HepG2 (cell line): ENCODE measurements around the gene ZFPM1. TPM values are rescaled to one million over a fixed set of nuclear protein-coding genes. Genes with fewer than 3 reads are reported as not detected.
A peak's percentile ranks its signal among the peaks of the same experiment; 100 is the strongest.

ENCODE experiments used
- ATF7 ChIP-seq, 2 experiments: fragments of 450-650 bp in 1 of 2; sonication (generic) in 1 of 2; formaldehyde crosslinking in 1 of 2; IDR thresholded peaks; 2 replicates each; pipeline versions ENCODE4 v1.4.0 to v1.6.1; 2016 to 2020; ENCODE audit warnings: antibody characterized with exemption in 1 of 2, mild to moderate bottlenecking in 1 of 2, missing genetic modification reagents in 1 of 2
- CBX2 ChIP-seq, 2 experiments: fragments of 200-600 bp in 1 of 2; sonication (generic); formaldehyde crosslinking in 1 of 2; IDR thresholded peaks; 2 replicates each; pipeline versions ENCODE4 v1.7.0 to v1.8.1; 2018 to 2022; ENCODE audit warnings: low read depth in 2 of 2, low read length in 1 of 2, mild to moderate bottlenecking in 1 of 2, missing genetic modification reagents in 1 of 2
- DMAP1 ChIP-seq: IDR thresholded peaks from 2 replicates; pipeline ENCODE4 v1.6.1; 2016
- GTF2F1 ChIP-seq: fragments of 150-350 bp; IDR thresholded peaks from 2 replicates; pipeline ENCODE4 v1.6.1; 2014; ENCODE audit warnings: low read length
- HCFC1 ChIP-seq: fragments of 150-350 bp; IDR thresholded peaks from 2 replicates; pipeline ENCODE4 v1.6.1; 2014; ENCODE audit warnings: low read depth, low read length
- KLF12 ChIP-seq: sonication (generic); formaldehyde crosslinking; IDR thresholded peaks from 2 replicates; pipeline ENCODE4 v1.4.0; 2020; ENCODE audit warnings: missing genetic modification reagents, borderline replicate concordance
- MEIS1 ChIP-seq: sonication (generic); formaldehyde crosslinking; IDR thresholded peaks from 2 replicates; pipeline ENCODE4 v1.9.0; 2021; ENCODE audit warnings: mild to moderate bottlenecking, missing genetic modification reagents, moderate library complexity, borderline replicate concordance
- MXI1 ChIP-seq: IDR thresholded peaks from 3 replicates; pipeline ENCODE4 v1.6.1; 2012; ENCODE audit warnings: low read depth, low read length, inconsistent platforms, borderline replicate concordance
- NFYC ChIP-seq: IDR thresholded peaks from 2 replicates; pipeline ENCODE4 v1.6.1; 2016; ENCODE audit warnings: missing genetic modification reagents, missing compliant biosample characterization
- NR3C1 ChIP-seq: sonication (generic); formaldehyde crosslinking; IDR thresholded peaks from 2 replicates; pipeline ENCODE4 v1.4.0; 2020; ENCODE audit warnings: missing genetic modification reagents
- PCBP2 ChIP-seq: fragments of 200-400 bp; formaldehyde crosslinking; optimal IDR thresholded peaks from 2 replicates; pipeline ENCODE3; 2018; ENCODE audit warnings: low read length, low read depth; ENCODE audit not compliant: poor library complexity, severe bottlenecking
- TBL1XR1 ChIP-seq: fragments of 150-350 bp; IDR thresholded peaks from 2 replicates; pipeline ENCODE4 v1.6.1; 2014; ENCODE audit warnings: borderline replicate concordance, low read length; ENCODE audit not compliant: partially characterized antibody
- ZFP37 ChIP-seq: sonication (generic); formaldehyde crosslinking; IDR thresholded peaks from 2 replicates; pipeline ENCODE4 v1.4.0; 2020; ENCODE audit warnings: missing genetic modification reagents, borderline replicate concordance
- ZFY ChIP-seq: sonication (generic); formaldehyde crosslinking; IDR thresholded peaks from 2 replicates; pipeline ENCODE4 v1.4.0; 2020; ENCODE audit warnings: missing genetic modification reagents
- ZNF235 ChIP-seq: sonication (generic); formaldehyde crosslinking; IDR thresholded peaks from 2 replicates; pipeline ENCODE4 v1.8.1; 2023; ENCODE audit warnings: mild to moderate bottlenecking, missing genetic modification reagents, borderline replicate concordance
- ZNF747 ChIP-seq: sonication (generic); formaldehyde crosslinking; IDR thresholded peaks from 2 replicates; pipeline ENCODE4 v1.8.1; 2023; ENCODE audit warnings: missing genetic modification reagents, mild to moderate bottlenecking, borderline replicate concordance
- polyA plus RNA-seq, 8 experiments: library from polyadenylated mRNA; depleted of rRNA in 3 of 8; stranded (reverse) in 7 of 8; unstranded in 1 of 8; fragments of >200 nt; fragmentation: Illumina TruSeq in 4 of 8; extraction: Trizol in 4 of 8; gene quantifications; 2 replicates each; pipeline versions ENCODE4 v1.2.1 to v1.2.3, GENCODE V29; 2011 to 2016; ENCODE audit warnings: low read depth in 4 of 8, missing spikeins in 1 of 8, mixed read lengths in 1 of 8; ENCODE audit not compliant: insufficient read depth in 1 of 8
- total RNA-seq, 5 experiments: library from RNA; depleted of rRNA; stranded (reverse); fragments of >200 nt; fragmentation: Illumina TruSeq; extraction: Trizol; gene quantifications; 2 replicates each; pipeline ENCODE4 v1.2.3, GENCODE V29; 2016; ENCODE audit warnings: low read depth in 1 of 5
- TF ChIP-seq, protein P1 (sequence below): sonication (generic); formaldehyde crosslinking; IDR thresholded peaks from 2 replicates; pipeline ENCODE4 v1.4.0; 2020; ENCODE audit warnings: missing genetic modification reagents
- TF ChIP-seq, protein P2 (sequence below): sonication (generic); formaldehyde crosslinking; IDR thresholded peaks from 2 replicates; pipeline ENCODE4 v1.5.1; 2020; ENCODE audit warnings: mild to moderate bottlenecking, missing genetic modification reagents, moderate library complexity

The ZFPM1 gene
- total and polyA plus RNA-seq, 2 of the 13 experiments (the other 11 are each of a cell fraction or from before 2014, with no cell fraction given) = 1.3 to 3.8 TPM

DNA sequence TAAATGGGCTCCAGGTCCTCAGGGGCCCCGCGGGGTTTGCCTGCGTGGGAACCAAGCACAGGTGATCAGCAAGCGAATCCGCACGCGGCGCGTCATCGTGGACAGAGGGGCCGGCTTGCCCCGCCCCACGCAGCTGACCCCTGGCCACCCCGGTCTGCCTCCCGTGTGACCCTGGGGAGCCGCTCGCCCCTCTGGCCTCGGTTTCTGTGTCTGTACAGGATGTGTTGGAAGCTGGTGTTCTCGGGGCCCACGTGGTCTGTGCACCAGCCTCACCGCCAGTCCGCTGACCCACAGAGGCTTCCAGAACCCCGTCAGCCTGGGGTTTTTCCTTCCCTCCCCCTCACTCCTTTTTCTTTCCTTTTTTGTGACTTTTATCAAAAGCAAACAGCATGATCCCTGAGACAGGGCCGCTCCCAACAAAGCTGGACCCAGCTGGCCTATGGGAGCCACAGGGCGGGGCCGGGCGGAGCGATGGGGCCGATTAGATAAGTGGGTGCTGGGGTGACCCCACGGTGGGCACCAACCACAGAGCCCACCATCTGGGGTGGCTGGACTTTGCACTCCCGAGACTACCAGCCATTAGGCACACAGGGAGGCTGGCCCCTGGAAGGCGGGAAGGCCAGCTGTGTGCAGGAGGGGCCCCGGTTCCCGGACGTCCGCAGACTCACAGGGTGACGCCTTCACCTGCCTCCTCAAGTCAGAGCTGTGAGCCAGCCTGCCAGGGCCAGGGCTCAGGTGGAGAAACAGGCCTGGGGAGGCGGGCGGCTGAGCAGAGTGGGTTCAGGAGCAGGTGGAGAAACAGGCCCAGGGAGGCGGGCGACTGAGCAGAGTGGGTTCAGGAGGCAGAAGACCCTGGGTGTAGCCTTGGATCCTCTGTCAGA, 56.0 kb downstream of the ZFPM1 start (continued):
- TF ChIP-seq, protein P1, sequence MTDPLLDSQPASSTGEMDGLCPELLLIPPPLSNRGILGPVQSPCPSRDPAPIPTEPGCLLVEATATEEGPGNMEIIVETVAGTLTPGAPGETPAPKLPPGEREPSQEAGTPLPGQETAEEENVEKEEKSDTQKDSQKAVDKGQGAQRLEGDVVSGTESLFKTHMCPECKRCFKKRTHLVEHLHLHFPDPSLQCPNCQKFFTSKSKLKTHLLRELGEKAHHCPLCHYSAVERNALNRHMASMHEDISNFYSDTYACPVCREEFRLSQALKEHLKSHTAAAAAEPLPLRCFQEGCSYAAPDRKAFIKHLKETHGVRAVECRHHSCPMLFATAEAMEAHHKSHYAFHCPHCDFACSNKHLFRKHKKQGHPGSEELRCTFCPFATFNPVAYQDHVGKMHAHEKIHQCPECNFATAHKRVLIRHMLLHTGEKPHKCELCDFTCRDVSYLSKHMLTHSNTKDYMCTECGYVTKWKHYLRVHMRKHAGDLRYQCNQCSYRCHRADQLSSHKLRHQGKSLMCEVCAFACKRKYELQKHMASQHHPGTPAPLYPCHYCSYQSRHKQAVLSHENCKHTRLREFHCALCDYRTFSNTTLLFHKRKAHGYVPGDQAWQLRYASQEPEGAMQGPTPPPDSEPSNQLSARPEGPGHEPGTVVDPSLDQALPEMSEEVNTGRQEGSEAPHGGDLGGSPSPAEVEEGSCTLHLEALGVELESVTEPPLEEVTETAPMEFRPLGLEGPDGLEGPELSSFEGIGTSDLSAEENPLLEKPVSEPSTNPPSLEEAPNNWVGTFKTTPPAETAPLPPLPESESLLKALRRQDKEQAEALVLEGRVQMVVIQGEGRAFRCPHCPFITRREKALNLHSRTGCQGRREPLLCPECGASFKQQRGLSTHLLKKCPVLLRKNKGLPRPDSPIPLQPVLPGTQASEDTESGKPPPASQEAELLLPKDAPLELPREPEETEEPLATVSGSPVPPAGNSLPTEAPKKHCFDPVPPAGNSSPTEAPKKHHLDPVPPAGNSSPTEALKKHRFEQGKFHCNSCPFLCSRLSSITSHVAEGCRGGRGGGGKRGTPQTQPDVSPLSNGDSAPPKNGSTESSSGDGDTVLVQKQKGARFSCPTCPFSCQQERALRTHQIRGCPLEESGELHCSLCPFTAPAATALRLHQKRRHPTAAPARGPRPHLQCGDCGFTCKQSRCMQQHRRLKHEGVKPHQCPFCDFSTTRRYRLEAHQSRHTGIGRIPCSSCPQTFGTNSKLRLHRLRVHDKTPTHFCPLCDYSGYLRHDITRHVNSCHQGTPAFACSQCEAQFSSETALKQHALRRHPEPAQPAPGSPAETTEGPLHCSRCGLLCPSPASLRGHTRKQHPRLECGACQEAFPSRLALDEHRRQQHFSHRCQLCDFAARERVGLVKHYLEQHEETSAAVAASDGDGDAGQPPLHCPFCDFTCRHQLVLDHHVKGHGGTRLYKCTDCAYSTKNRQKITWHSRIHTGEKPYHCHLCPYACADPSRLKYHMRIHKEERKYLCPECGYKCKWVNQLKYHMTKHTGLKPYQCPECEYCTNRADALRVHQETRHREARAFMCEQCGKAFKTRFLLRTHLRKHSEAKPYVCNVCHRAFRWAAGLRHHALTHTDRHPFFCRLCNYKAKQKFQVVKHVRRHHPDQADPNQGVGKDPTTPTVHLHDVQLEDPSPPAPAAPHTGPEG (CRISPR knock-in tag) = 0 out of 2 replicates have a peak, but pooled peaks have one; percentile 24
- TF ChIP-seq ZFY (CRISPR knock-in tag) = no peak; the same call in none of the 2 replicates
- no peak for TF ChIP-seq ATF7 (IDR thresholded peaks at IDR 0.05)
- peak; percentile 36; the same call in 1 of the 2 replicates for TF ChIP-seq ATF7 (CRISPR knock-in tag; IDR thresholded peaks at IDR 0.05)
- no peak for TF ChIP-seq NR3C1 (CRISPR knock-in tag)
- TF ChIP-seq, protein P2, sequence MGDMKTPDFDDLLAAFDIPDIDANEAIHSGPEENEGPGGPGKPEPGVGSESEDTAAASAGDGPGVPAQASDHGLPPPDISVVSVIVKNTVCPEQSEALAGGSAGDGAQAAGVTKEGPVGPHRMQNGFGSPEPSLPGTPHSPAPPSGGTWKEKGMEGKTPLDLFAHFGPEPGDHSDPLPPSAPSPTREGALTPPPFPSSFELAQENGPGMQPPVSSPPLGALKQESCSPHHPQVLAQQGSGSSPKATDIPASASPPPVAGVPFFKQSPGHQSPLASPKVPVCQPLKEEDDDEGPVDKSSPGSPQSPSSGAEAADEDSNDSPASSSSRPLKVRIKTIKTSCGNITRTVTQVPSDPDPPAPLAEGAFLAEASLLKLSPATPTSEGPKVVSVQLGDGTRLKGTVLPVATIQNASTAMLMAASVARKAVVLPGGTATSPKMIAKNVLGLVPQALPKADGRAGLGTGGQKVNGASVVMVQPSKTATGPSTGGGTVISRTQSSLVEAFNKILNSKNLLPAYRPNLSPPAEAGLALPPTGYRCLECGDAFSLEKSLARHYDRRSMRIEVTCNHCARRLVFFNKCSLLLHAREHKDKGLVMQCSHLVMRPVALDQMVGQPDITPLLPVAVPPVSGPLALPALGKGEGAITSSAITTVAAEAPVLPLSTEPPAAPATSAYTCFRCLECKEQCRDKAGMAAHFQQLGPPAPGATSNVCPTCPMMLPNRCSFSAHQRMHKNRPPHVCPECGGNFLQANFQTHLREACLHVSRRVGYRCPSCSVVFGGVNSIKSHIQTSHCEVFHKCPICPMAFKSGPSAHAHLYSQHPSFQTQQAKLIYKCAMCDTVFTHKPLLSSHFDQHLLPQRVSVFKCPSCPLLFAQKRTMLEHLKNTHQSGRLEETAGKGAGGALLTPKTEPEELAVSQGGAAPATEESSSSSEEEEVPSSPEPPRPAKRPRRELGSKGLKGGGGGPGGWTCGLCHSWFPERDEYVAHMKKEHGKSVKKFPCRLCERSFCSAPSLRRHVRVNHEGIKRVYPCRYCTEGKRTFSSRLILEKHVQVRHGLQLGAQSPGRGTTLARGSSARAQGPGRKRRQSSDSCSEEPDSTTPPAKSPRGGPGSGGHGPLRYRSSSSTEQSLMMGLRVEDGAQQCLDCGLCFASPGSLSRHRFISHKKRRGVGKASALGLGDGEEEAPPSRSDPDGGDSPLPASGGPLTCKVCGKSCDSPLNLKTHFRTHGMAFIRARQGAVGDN (CRISPR knock-in tag) = peak; percentile 100
- TF ChIP-seq NFYC (CRISPR knock-in tag) = peak; percentile 54
- no peak for TF ChIP-seq HCFC1
- peak; percentile 81; the same call in 1 of the 2 replicates for TF ChIP-seq DMAP1 (CRISPR knock-in tag)
- 0 out of 2 replicates have a peak, but pooled peaks have one; percentile 77 for TF ChIP-seq ZNF235 (CRISPR knock-in tag)
- peak; percentile 98 for TF ChIP-seq ZNF747 (CRISPR knock-in tag)
- TF ChIP-seq MEIS1 = peak; percentile 69; the same call in 1 of the 2 replicates
- TF ChIP-seq ZFP37 = no peak
- no peak for TF ChIP-seq KLF12
- no peak for TF ChIP-seq PCBP2
- no peak for TF ChIP-seq TBL1XR1
- TF ChIP-seq CBX2 (IDR thresholded peaks at IDR 0.05; ENCODE audit: low read depth, low read length) = no peak
- no peak for TF ChIP-seq CBX2 (CRISPR knock-in tag; IDR thresholded peaks at IDR 0.05; ENCODE audit: low read depth)
- TF ChIP-seq GTF2F1 = no peak
- TF ChIP-seq MXI1 = peak; percentile 75; the same call in 1 of the 3 replicates
